Esophagus muscularis mucosa (tissue), 4 donors: ENCODE results near the gene BPTF.
A peak's percentile ranks its signal among the peaks of the same experiment; 100 is the strongest.
"Not testable (repeated sequence)": the region's sequence is repeated elsewhere in the genome, so short reads cannot be mapped to it uniquely, and the experiment has no call there.

Source experiments
- CTCF ChIP-seq, 3 experiments: fragments of 200-600 bp in 2 of 3; fragments of 450-650 bp in 1 of 3; sonication (generic) in 2 of 3; IDR thresholded peaks; one replicate each; pipeline ENCODE4 v1.5.1; 2017 to 2019; ENCODE audit warnings: antibody characterized with exemption in 3 of 3, mild to moderate bottlenecking in 2 of 3, moderate library complexity in 1 of 3
- EP300 ChIP-seq: sonication (generic); formaldehyde crosslinking; IDR thresholded peaks from one replicate; pipeline ENCODE4 v1.6.1; 2017; ENCODE audit warnings: antibody characterized with exemption
- POLR2A ChIP-seq: fragments of 450-650 bp; IDR thresholded peaks from one replicate; pipeline ENCODE4 v1.6.1; 2017; ENCODE audit warnings: antibody characterized with exemption, moderate library complexity, mild to moderate bottlenecking, low read depth
- POLR2AphosphoS5 ChIP-seq, 2 donors: sonication (generic); formaldehyde crosslinking; IDR thresholded peaks; one replicate each; pipeline ENCODE4 v1.6.1; 2017; ENCODE audit warnings: antibody characterized with exemption in 2 of 2

- peak; percentile 60 to 75 (median 72) for TF ChIP-seq CTCF (IDR thresholded peaks at IDR 0.05)
- TF ChIP-seq EP300; POLR2A; POLR2AphosphoS5 (IDR thresholded peaks at IDR 0.05): not testable (repeated sequence)
Measured at GRCh38 chr17:67963145-67963572, 137.9 kb downstream of the BPTF start.
